Esophagus squamous epithelium (tissue), 5 donors: Measurements from ENCODE around the gene MORN5. TPM values are rescaled to one million over a fixed set of nuclear protein-coding genes. Genes with fewer than 3 reads are reported as not detected.

Experiments used
- DNase-seq: peaks from one replicate; lab custom pipeline; 2025; lab: John Stamatoyannopoulos, UW
- H3K27ac ChIP-seq, 4 donors: fragments of 200-600 bp; sonication (generic); one replicate each; pipeline ENCODE4 v1.5.1; 2016 to 2019; ENCODE audit warnings: mild to moderate bottlenecking in 1 of 4
- H3K27me3 ChIP-seq, 4 donors: fragments of 200-600 bp; sonication (generic); 1 replicate in 3 of 4; 2 replicates in 1 of 4; pipeline versions ENCODE4 v1.5.1 to v1.6.0; 2017 to 2021; ENCODE audit warnings: antibody characterized with exemption in 1 of 4
- H3K36me3 ChIP-seq, 3 donors: fragments of 200-600 bp; sonication (generic); one replicate each; pipeline ENCODE4 v1.5.1; 2016 to 2019
- H3K4me1 ChIP-seq, 3 donors: fragments of 200-600 bp; sonication (generic); one replicate each; pipeline ENCODE4 v1.5.1; 2017 to 2019
- H3K4me3 ChIP-seq, 4 donors: fragments of 200-600 bp; sonication (generic); 1 replicate in 3 of 4; 2 replicates in 1 of 4; pipeline ENCODE4 v1.5.1; 2016 to 2019; ENCODE audit warnings: mild to moderate bottlenecking in 2 of 4, moderate library complexity in 1 of 4
- H3K9me3 ChIP-seq, 3 donors: fragments of 200-600 bp; sonication (generic); one replicate each; pipeline ENCODE4 v1.5.1; 2016 to 2019
- POLR2A ChIP-seq, 4 donors: fragments of 450-650 bp; IDR thresholded peaks; one replicate each; pipeline ENCODE4 v1.6.1; 2017; ENCODE audit warnings: antibody characterized with exemption in 4 of 4, mild to moderate bottlenecking in 4 of 4, moderate library complexity in 3 of 4
- WGBS, 2 donors: methylation state at CpG; one replicate each; pipeline ENCODE4 v1.1.5; 2018; 5-methylcytosine and 5-hydroxymethylcytosine counted together
- intact Hi-C: fragments of 100-400 bp; cut with DNase I; formaldehyde crosslinking; loops from one replicate; pipeline ENCODE4 v1.15.0; 2022
- total RNA-seq, 4 donors: library from RNA; depleted of rRNA; stranded (reverse); fragments of >200 nt; gene quantifications; one replicate each; pipeline ENCODE4 v1.1.0, GENCODE V29; 2016
- TF ChIP-seq, protein P1 (sequence below), 6 experiments: fragments of 450-650 bp in 4 of 6; fragments of 200-600 bp in 2 of 6; sonication (generic) in 2 of 6; IDR thresholded peaks; one replicate each; pipeline ENCODE4 v1.5.1; 2016 to 2019; ENCODE audit warnings: antibody characterized with exemption in 6 of 6, mild to moderate bottlenecking in 4 of 6, moderate library complexity in 4 of 6
- donor health status: DM: yes; HTN: yes; CAD: no.

MORN5 gene
- total RNA-seq, 4 donors from 2014 or later: not detected

- Histone ChIP-seq H3K27ac (no peak overlapping the region), H3K9me3 (no peaks in the 10 kb centered on the region), H3K27me3 (peaks cover 21 to 87% (median 41%) of the 10 kb centered on the region in 4 donors), H3K4me3 (no peak overlapping the region), H3K36me3 (no peaks in the 10 kb centered on the region), H3K4me1 (peaks cover 15 to 39% (median 27%) of the 10 kb centered on the region in 3 donors)
- DNase-seq: no peak
- WGBS, 2 donors: 25 to 52% methylated on average over 4 of the region's 4 CpGs
- no peak for TF ChIP-seq POLR2A (IDR thresholded peaks at IDR 0.05)
- TF ChIP-seq, protein P1, sequence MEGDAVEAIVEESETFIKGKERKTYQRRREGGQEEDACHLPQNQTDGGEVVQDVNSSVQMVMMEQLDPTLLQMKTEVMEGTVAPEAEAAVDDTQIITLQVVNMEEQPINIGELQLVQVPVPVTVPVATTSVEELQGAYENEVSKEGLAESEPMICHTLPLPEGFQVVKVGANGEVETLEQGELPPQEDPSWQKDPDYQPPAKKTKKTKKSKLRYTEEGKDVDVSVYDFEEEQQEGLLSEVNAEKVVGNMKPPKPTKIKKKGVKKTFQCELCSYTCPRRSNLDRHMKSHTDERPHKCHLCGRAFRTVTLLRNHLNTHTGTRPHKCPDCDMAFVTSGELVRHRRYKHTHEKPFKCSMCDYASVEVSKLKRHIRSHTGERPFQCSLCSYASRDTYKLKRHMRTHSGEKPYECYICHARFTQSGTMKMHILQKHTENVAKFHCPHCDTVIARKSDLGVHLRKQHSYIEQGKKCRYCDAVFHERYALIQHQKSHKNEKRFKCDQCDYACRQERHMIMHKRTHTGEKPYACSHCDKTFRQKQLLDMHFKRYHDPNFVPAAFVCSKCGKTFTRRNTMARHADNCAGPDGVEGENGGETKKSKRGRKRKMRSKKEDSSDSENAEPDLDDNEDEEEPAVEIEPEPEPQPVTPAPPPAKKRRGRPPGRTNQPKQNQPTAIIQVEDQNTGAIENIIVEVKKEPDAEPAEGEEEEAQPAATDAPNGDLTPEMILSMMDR (IDR thresholded peaks at IDR 0.05): no peak
- intact Hi-C loops: no loop called here
These were observed 69.8 kb downstream of the MORN5 start for GRCh38 chr9:122229485-122229837.

- intact Hi-C loops: no loop called here
- no peak for TF ChIP-seq POLR2A (IDR thresholded peaks at IDR 0.05)
- TF ChIP-seq, protein P1 (IDR thresholded peaks at IDR 0.05): no peak
- Histone ChIP-seq H3K9me3 (no peaks in the 10 kb centered on the region), H3K27ac (no peak overlapping the region), H3K4me3 (no peak overlapping the region), H3K4me1 (peaks cover 5 to 16% (median 12%) of the 10 kb centered on the region in 3 donors), H3K36me3 (peaks cover 0 to under 1% (median 0%) of the 10 kb centered on the region in 3 donors), H3K27me3 (peaks cover 7 to 53% (median 16%) of the 10 kb centered on the region in 4 donors)
- WGBS, 2 donors: 69 to 76% methylated on average over 6 of the region's 6 CpGs
- no peak for DNase-seq
These were observed 73.1 kb downstream of the MORN5 start for GRCh38 chr9:122232796-122233306.

DNA sequence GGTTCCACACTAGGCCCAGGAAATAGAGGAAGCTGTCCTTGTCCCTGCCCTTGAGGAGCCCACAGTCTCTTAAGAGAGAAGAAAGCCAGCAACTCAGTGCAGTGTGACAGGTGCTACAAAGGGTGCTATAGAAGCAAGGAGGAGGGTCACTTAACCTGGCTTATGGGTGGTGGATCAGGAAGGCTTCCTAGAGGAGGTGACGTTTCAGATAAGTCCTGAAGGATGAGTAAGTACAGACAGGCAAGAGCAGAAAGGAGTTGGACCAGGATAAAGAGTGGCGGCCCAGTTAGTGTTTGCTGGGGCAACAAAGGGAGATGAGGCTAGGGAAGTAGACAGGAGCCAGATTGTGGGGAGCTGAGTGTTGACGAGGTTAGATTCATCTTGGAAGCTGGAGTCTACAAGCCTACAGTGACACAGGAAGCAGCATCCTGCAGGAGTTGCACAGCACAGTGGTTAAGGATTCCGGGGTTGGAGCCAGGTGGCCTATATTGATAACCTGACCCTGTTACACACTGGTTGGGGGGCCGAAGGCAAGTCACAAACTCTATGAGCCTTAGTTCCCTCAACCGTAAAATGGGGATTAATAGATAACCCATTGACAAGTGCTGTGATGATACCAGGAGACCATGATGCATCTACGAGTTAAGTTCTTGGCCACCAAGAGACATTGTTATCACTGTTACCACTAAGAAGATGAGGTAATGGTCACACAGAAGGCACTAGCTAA is 74.5 kb downstream of the MORN5 start:
- intact Hi-C loops: no loop called here
- Histone ChIP-seq H3K4me1 (peaks cover 0 to 2% (median 0%) of the 10 kb centered on the region in 3 donors), H3K27me3 (peaks cover 0 to 40% (median 12%) of the 10 kb centered on the region in 4 donors), H3K9me3 (no peaks in the 10 kb centered on the region), H3K4me3 (no peak overlapping the region), H3K36me3 (peaks cover 0 to 13% (median 0%) of the 10 kb centered on the region in 3 donors), H3K27ac (no peak overlapping the region)
- WGBS, 2 donors: 75 to 79% methylated on average over 6 to 7 of the region's 7 CpGs
- TF ChIP-seq, protein P1 (IDR thresholded peaks at IDR 0.05): no peak
- TF ChIP-seq POLR2A (IDR thresholded peaks at IDR 0.05): no peak
- DNase-seq: no peak

- peaks cover 0 to 38% (median 14%) of the 10 kb centered on the region in 3 donors for H3K36me3 ChIP-seq
These were observed 77.0 kb downstream of the MORN5 start for GRCh38 chr9:122236681-122237080.

GRCh38 chr9:122239722-122240121 is 80.0 kb downstream of the MORN5 start:
- Histone ChIP-seq H3K27ac (no peak overlapping the region), H3K4me3 (no peak overlapping the region), H3K9me3 (no peaks in the 10 kb centered on the region), H3K27me3 (no peaks in the 10 kb centered on the region), H3K4me1 (no peaks in the 10 kb centered on the region), H3K36me3 (peaks cover 0 to 69% (median 22%) of the 10 kb centered on the region in 3 donors)
- 73 to 78% methylated on average over 5 of the region's 5 CpGs for WGBS, 2 donors
- TF ChIP-seq POLR2A (IDR thresholded peaks at IDR 0.05): no peak
- TF ChIP-seq, protein P1 (IDR thresholded peaks at IDR 0.05): no peak
- intact Hi-C loops: no loop called here
- DNase-seq: no peak

More at GRCh38 chr9:122236681-122237080, 77.0 kb downstream of the MORN5 start:
- no peaks in the 10 kb centered on the region for H3K4me1 ChIP-seq
- no peaks in the 10 kb centered on the region for H3K9me3 ChIP-seq
- DNase-seq: no peak
- intact Hi-C loops: no loop called here
- TF ChIP-seq, protein P1 (IDR thresholded peaks at IDR 0.05): no peak
- no peak for TF ChIP-seq POLR2A (IDR thresholded peaks at IDR 0.05)
- no peak overlapping the region for H3K27ac ChIP-seq
- H3K27me3 ChIP-seq: peaks cover 0 to 15% (median under 1%) of the 10 kb centered on the region in 4 donors
- WGBS, 2 donors: 80 to 82% methylated on average over 10 of the region's 10 CpGs
- no peak overlapping the region for H3K4me3 ChIP-seq
